Activated naive CD8-positive, alpha-beta T cell (primary cell): Measurements from ENCODE around the gene TRAPPC2.

Source experiments
- H3K27ac Mint-ChIP-seq: one replicate; pipeline ENCODE4 v1.8.0; 2021; ENCODE audit warnings: mixed read lengths
- H3K27me3 Mint-ChIP-seq: one replicate; pipeline ENCODE4 v1.8.0; 2021; ENCODE audit warnings: mixed read lengths
- H3K36me3 Mint-ChIP-seq: one replicate; pipeline ENCODE4 v1.8.0; 2021; ENCODE audit warnings: mixed read lengths
- H3K4me1 Mint-ChIP-seq: one replicate; pipeline ENCODE4 v1.8.0; 2021; ENCODE audit warnings: low read depth, mixed read lengths
- H3K4me3 Mint-ChIP-seq: one replicate; pipeline ENCODE4 v1.8.0; 2021; ENCODE audit warnings: mild to moderate bottlenecking, mixed read lengths
- H3K9me3 Mint-ChIP-seq: one replicate; pipeline ENCODE4 v1.8.0; 2021; ENCODE audit warnings: low read depth, mixed read lengths

Gene TRAPPC2

DNA sequence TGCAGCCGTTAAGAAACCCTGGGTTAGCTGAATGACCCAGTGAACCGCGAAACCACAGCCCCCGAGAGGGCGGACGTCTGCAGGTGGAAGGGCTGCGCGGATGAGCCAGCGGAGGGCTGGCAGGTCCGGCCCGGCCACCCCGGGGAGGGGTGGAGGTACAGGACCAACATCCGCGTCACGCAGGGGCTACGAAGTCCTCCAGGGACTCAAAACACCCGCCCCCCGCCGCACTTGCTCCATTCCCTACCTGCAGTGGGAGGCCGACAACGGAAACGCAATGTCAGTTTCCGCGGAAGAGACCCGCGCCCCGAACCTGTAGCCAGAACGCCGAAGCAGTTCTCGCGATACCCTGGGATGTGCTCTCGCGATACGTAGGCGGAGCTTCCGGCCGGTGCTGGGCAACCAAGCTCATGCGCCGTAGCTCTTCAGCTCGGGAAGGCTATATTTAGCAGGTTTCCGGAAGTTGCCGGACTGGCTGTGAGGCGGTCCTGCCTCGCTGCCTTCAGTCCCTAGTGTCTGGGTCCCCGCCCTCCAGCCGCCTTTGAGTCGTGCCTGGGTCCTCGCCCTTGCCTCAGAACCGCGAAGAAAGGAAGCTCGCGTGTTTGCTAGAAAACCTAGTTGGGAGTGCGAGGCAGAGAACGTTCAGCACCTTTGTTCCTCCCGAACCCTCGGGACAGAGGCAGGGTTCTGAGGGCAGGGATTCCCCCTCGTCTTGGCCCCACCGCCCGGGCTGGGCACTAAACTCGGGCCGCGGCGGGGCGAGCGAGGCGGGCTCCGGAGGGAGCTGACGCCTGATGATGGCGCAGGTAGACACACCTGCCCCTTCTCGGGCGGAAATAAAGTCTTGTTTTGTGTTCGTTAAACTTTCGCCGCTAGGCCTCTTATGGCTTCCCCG is at the start of gene TRAPPC2, which contains the start of gene OFD1:
TRAPPC2 (minus strand) TSS at position 343 of the 895 bp plus-strand sequence. CDS start 14,657 bp downstream, outside the sequence.
OFD1 (plus strand) TSS at position 471 of the 895 bp plus-strand sequence; CDS start at position 795, 324 bp downstream.
- no peaks in the 10 kb centered on the region for H3K9me3 Mint-ChIP-seq
- peaks cover 49% of the 10 kb centered on the region for H3K4me1 Mint-ChIP-seq
- H3K27me3 Mint-ChIP-seq, result no peaks in the 10 kb centered on the region
- H3K36me3 Mint-ChIP-seq, result peaks cover 5% of the 10 kb centered on the region
- H3K27ac Mint-ChIP-seq, result peak within 1 kb of the TSS; percentile 87
- peak within 1 kb of the TSS; percentile 93 for H3K4me3 Mint-ChIP-seq

DNA sequence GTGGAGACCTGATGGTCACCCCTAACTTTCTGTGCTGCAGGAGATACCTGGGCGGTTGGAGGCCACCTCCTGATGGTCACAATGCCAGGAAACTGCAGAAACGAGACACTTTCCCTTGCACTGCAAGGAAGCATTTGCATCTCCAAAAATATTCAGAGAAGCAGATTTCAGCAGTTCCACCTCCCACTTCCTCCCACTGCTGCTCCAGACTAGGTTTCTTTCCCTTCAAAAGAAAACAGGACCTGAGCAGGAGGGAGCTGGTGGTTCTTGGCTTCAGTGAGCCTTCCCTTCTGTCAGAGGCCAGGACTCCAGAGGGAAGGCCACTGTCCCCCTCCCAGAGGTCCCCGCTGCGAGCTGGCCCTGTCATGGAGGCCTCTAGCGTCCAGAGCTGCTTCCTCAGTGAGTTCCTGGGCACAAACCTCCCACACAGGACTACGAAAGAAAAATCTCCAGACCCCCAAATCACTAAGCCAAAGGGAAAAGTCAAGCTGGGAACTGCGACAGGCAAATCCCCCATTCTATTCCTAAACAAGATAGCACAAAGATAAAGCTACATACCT is 46.5 kb upstream of the TRAPPC2 start:
- Mint-ChIP-seq H3K4me3 (no peak overlapping the region), H3K27me3 (no peaks in the 10 kb centered on the region), H3K9me3 (no peaks in the 10 kb centered on the region), H3K36me3 (no peaks in the 10 kb centered on the region), H3K27ac (no peak overlapping the region), H3K4me1 (peaks cover 5% of the 10 kb centered on the region)

- Mint-ChIP-seq H3K4me3 (no peak overlapping the region), H3K27me3 (no peaks in the 10 kb centered on the region), H3K9me3 (no peaks in the 10 kb centered on the region), H3K4me1 (peaks cover 5% of the 10 kb centered on the region), H3K27ac (peak overlapping the region; percentile 66), H3K36me3 (no peaks in the 10 kb centered on the region)
Observed at GRCh38 chrX:13778916-13779315, 44.5 kb upstream of the TRAPPC2 start.

GRCh38 chrX:13776387-13776786 is 42.0 kb upstream of the TRAPPC2 start:
- Mint-ChIP-seq H3K9me3 (no peaks in the 10 kb centered on the region), H3K4me3 (no peak overlapping the region), H3K27me3 (no peaks in the 10 kb centered on the region), H3K36me3 (no peaks in the 10 kb centered on the region), H3K27ac (no peak overlapping the region), H3K4me1 (peaks cover 5% of the 10 kb centered on the region)

DNA sequence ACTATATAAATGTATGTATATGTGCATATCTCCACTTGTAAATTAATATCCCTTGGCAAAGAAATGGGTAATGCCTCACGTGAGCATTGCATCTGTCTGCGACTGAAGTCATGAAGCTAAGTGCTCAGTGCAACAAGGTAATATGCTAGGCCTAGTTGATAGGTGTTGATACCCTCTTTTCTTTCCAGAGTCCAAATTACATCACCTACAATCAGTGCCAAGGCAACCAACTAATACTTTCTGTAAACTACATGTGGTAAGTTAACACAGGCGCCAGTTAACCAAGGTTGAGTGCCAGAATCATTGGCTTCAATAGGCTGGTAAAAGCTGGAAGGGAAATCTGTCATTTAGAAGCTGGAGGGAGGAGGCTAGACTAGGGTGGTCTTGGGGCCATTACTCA is 41.4 kb upstream of the TRAPPC2 start:
- Mint-ChIP-seq H3K4me3 (no peak overlapping the region), H3K27ac (no peak overlapping the region), H3K36me3 (no peaks in the 10 kb centered on the region), H3K4me1 (peaks cover 5% of the 10 kb centered on the region), H3K9me3 (no peaks in the 10 kb centered on the region), H3K27me3 (no peaks in the 10 kb centered on the region)

DNA sequence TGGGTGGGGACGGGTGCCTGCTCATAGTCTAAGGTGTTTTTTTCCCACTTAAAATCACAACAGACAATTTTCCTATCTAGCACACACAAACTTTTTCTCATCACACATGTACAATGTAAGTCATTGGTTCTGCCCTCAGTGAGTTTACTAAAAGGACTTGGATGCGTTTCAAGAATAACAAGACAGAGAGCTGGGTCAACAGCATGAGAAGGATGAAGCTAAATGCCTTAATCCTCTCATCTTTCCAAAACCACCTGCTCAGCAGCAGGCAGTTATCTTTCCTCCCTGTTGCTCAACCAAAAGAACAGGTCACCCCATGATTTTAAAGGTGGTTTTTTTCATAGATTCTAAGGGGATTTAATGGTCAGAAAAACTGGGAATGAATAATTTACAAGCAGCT is 40.3 kb upstream of the TRAPPC2 start:
- peaks cover 4% of the 10 kb centered on the region for H3K36me3 Mint-ChIP-seq
- no peaks in the 10 kb centered on the region for H3K27me3 Mint-ChIP-seq
- H3K27ac Mint-ChIP-seq, result no peak overlapping the region
- H3K4me1 Mint-ChIP-seq, result peaks cover 11% of the 10 kb centered on the region
- H3K9me3 Mint-ChIP-seq, result no peaks in the 10 kb centered on the region
- no peak overlapping the region for H3K4me3 Mint-ChIP-seq

GRCh38 chrX:13770013-13770535 is 35.7 kb upstream of the TRAPPC2 start:
- H3K9me3 Mint-ChIP-seq, result no peaks in the 10 kb centered on the region
- H3K27ac Mint-ChIP-seq, result no peak overlapping the region
- H3K4me1 Mint-ChIP-seq, result peaks cover 8% of the 10 kb centered on the region
- H3K27me3 Mint-ChIP-seq, result no peaks in the 10 kb centered on the region
- H3K4me3 Mint-ChIP-seq, result no peak overlapping the region
- peaks cover 4% of the 10 kb centered on the region for H3K36me3 Mint-ChIP-seq

DNA sequence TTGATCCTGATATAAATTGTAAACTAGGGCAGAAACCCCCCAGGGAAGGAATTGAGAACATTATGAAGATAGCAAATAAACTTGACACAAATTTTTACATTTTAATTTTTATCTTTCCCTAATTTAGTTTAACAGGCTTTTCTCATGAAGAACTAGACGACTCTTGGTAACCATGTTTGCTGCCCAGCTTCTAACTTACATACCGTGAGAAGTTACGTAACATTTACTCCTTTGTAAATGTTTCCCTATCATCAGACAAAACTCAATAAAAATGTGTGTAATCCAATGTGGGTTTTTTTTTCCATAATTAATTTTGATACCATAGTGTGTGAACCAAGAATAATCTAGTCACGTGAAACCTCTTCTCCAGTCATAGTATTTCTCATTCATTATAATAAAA is 34.5 kb upstream of the TRAPPC2 start:
- Mint-ChIP-seq H3K4me3 (no peak overlapping the region), H3K27ac (no peak overlapping the region)

DNA sequence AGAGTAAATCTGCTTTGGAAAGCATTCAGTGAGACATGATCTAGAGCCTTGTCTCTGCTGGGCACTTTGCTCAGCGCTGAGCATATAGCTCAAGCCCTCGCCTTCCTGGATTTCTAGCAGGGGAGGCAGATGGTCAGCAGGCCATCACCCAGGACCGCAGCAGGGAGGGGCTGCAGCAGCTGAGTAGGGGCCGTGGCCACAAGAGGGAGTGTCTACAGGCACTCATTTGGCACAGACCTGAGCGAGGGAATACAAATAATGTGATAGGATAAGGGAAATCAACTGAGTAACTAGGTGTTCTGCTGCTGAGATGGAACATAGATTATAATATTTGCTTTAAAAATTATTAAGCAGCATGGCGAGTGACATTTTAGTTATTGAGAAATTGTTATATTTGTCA is 30.3 kb upstream of the TRAPPC2 start:
- H3K36me3 Mint-ChIP-seq, result peaks cover 4% of the 10 kb centered on the region
- H3K9me3 Mint-ChIP-seq, result no peaks in the 10 kb centered on the region
- H3K4me3 Mint-ChIP-seq, result no peak overlapping the region
- no peaks in the 10 kb centered on the region for H3K27me3 Mint-ChIP-seq
- peak overlapping the region; percentile 46 for H3K27ac Mint-ChIP-seq
- peaks cover 2% of the 10 kb centered on the region for H3K4me1 Mint-ChIP-seq

More for the DNA sequence above, 34.5 kb upstream of the TRAPPC2 start:
- H3K9me3 Mint-ChIP-seq, result no peaks in the 10 kb centered on the region
- H3K27me3 Mint-ChIP-seq, result no peaks in the 10 kb centered on the region
- H3K36me3 Mint-ChIP-seq, result peaks cover 4% of the 10 kb centered on the region
- H3K4me1 Mint-ChIP-seq, result peaks cover 8% of the 10 kb centered on the region

DNA sequence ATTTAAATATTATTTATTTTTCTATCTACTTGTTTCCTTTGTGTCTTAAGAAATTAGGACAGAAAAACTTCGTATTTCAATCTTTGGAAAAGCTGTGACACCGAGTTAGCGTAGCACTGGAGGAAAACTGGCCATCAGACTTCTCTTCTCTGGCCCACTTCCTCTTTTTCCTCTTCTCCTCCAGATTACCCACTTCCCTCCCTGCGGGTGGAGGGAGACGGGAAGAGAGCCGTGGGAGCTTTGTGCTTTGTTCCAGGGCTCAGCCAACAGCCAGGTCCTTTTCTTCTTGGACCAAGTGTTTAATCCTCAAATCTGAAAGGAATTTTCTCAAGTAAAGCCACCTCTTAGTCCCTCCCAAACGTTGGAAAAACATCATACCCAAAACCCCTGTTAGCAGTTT is 29.9 kb upstream of the TRAPPC2 start:
- H3K4me1 Mint-ChIP-seq, result peaks cover 2% of the 10 kb centered on the region
- no peak overlapping the region for H3K4me3 Mint-ChIP-seq
- H3K27me3 Mint-ChIP-seq, result no peaks in the 10 kb centered on the region
- H3K36me3 Mint-ChIP-seq, result peaks cover 3% of the 10 kb centered on the region
- H3K27ac Mint-ChIP-seq, result peak overlapping the region; percentile 46
- no peaks in the 10 kb centered on the region for H3K9me3 Mint-ChIP-seq

GRCh38 chrX:13763489-13763888 is 29.1 kb upstream of the TRAPPC2 start:
- H3K4me3 Mint-ChIP-seq, result no peak overlapping the region
- H3K4me1 Mint-ChIP-seq, result peaks cover 2% of the 10 kb centered on the region
- H3K27me3 Mint-ChIP-seq, result no peaks in the 10 kb centered on the region
- H3K36me3 Mint-ChIP-seq, result peaks cover 7% of the 10 kb centered on the region
- H3K9me3 Mint-ChIP-seq, result no peaks in the 10 kb centered on the region
- no peak overlapping the region for H3K27ac Mint-ChIP-seq

- H3K4me3 Mint-ChIP-seq, result no peak overlapping the region
- H3K27me3 Mint-ChIP-seq, result no peaks in the 10 kb centered on the region
- peaks cover 2% of the 10 kb centered on the region for H3K4me1 Mint-ChIP-seq
- H3K36me3 Mint-ChIP-seq, result peaks cover 8% of the 10 kb centered on the region
- H3K9me3 Mint-ChIP-seq, result no peaks in the 10 kb centered on the region
- no peak overlapping the region for H3K27ac Mint-ChIP-seq
Observed at GRCh38 chrX:13761606-13762414, 27.4 kb upstream of the TRAPPC2 start.

DNA sequence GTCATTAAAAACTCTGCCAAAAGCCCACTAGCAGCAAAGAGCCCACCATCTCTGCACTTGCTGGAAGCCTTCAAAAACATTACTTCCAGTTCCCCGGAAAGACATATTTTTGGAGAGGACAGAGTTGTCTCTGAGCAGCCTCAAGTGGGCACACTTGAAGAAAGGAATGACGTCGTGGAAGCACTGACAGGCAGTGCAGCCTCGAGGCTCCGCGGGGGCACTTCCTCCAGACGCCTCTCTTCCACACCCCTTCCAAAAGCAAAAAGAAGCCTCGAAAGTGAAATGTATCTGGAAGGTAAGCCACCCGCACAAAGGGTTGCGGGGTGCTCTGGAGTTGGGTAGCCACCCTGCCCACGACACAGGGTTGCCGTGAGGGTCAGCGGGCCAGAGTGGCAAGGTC is 26.0 kb upstream of the TRAPPC2 start:
- H3K27ac Mint-ChIP-seq, result no peak overlapping the region
- H3K4me3 Mint-ChIP-seq, result no peak overlapping the region
- peaks cover 2% of the 10 kb centered on the region for H3K4me1 Mint-ChIP-seq
- no peaks in the 10 kb centered on the region for H3K9me3 Mint-ChIP-seq
- peaks cover 8% of the 10 kb centered on the region for H3K36me3 Mint-ChIP-seq
- H3K27me3 Mint-ChIP-seq, result no peaks in the 10 kb centered on the region

DNA sequence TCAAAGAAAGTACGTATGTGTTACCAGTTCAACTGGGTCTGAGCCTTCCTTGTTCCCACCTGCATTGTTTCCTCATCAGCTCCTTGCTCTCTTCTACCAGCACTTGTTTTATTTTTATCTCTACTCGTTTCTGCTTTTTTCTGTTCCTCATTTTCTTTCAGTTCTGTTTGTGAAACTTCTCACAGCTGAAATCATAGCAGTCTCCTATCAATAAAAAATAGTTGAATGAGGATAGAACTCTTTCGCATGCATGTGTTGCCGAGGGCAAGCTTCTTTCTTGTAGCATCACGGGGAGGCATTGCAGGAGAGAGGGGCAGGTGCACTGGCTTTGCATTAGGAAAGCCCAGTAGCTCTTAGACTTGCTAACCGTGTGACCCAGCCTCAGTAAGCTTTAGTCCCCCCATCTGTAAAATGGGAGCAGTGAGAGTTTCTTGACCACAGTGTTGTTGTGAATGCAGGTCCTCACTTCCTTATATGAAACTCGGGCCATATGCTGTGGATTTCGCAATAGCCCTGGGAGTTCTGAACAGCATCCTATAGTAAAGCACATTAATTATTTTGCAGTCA is 24.8 kb upstream of the TRAPPC2 start:
- Mint-ChIP-seq H3K4me1 (peaks cover 11% of the 10 kb centered on the region), H3K4me3 (no peak overlapping the region), H3K36me3 (peaks cover 8% of the 10 kb centered on the region), H3K9me3 (no peaks in the 10 kb centered on the region), H3K27ac (peak overlapping the region; percentile 22), H3K27me3 (no peaks in the 10 kb centered on the region)
